AG04450 (cell line): ENCODE results near the gene ANP32B. TPM values are rescaled to one million over a fixed set of nuclear protein-coding genes. Genes with fewer than 3 reads are reported as not detected.

ENCODE experiments used
- CTCF ChIA-PET: fragments of 300-600, 350-600 bp; formaldehyde crosslinking; extraction: SDS; loops from one replicate; lab custom pipeline; 2022; ENCODE audit warnings: antibody characterized with exemption, inconsistent platforms; lab: Charles Lee
- POLR2A ChIA-PET: fragments of 350-600 bp; formaldehyde crosslinking; extraction: SDS; loops from one replicate; lab custom pipeline; 2021; ENCODE audit warnings: antibody characterized with exemption, inconsistent platforms; lab: Yijun Ruan, JAX
- DNase-seq: peaks from one replicate; pipeline ENCODE4 v3.0.0-alpha.2; 2011; ENCODE audit warnings: low read depth, low spot score
- H3K27ac ChIP-seq: one replicate; pipeline ENCODE4 v1.5.1; 2012; ENCODE audit warnings: low read depth, low read length, control low read depth
- H3K27me3 ChIP-seq: one replicate; pipeline ENCODE4 v1.6.0; 2012; ENCODE audit warnings: low read length; ENCODE audit not compliant: control insufficient read depth, insufficient read depth
- H3K4me3 ChIP-seq: 2 replicates; pipeline ENCODE4 v1.5.1; 2011; ENCODE audit warnings: mild to moderate bottlenecking, low read depth, low read length, control low read depth
- H3K9me3 ChIP-seq: 2 replicates; pipeline ENCODE4 v1.5.1; 2012; ENCODE audit warnings: low read length; ENCODE audit not compliant: control insufficient read depth, insufficient read depth
- polyA plus RNA-seq: library from polyadenylated mRNA; depleted of rRNA; stranded (reverse); fragments of >200 nt; gene quantifications from 2 replicates; pipeline ENCODE4 v1.2.3, GENCODE V29; 2011
- TF ChIP-seq, protein P1 (sequence below): IDR thresholded peaks from 2 replicates; pipeline ENCODE4 v1.5.1; 2011; ENCODE audit warnings: low read depth, low read length, control low read depth, inconsistent platforms

ANP32B gene
- polyA plus RNA-seq, 1 experiment: 59.0 TPM

DNA sequence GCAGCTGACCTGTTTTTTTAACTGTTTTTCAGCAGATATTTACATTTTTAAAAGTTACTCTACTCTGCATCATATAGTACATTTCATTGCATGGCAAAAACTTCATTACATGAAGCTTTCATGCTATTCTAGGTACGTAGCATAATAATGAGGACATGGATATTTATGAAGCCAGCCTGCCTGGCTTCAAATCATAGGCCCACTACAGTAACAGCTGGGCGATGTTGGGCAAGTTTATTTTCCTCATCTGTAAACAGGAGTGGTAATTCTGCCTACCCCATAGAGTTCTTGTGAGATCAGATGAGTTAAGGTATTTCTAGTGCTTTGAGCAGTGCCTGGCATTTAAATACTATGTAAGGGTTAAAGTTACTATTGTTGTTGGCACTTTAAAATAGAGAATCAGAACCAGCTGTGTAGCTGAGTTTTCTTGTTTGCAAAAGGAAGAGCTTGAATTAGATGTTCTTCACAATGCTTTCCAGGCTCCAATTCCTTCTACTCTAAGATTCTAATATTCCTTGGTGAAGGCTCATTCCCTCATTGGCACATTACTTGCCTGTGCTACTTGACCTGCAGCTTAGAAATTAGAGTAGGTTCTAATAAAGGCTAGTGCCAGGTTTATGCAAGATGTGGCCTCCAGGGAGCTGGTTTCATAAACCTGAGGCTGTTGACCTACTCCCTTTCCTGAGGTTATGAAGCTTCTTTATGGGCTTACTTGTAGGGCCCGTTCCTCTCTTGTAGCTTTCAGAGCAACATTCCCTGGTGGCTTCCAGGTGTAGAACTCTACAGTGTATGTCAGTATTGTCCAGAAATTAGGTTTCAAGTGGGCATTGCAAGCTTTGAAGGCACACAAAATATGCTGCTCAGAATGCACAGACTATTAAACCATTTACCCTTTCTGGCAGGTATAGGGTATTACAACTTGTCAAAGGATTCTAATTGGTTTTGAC lies 14.5 kb downstream of the ANP32B start:
- CTCF ChIA-PET: interaction anchor here (0.5 to 2.0 kb wide), 6 partner anchors 8 to 1680 kb away, joined by 3 to 9 read pairs (median 4); partner anchors contain the start of gene TRMO
- DNase-seq: no peak

DNA sequence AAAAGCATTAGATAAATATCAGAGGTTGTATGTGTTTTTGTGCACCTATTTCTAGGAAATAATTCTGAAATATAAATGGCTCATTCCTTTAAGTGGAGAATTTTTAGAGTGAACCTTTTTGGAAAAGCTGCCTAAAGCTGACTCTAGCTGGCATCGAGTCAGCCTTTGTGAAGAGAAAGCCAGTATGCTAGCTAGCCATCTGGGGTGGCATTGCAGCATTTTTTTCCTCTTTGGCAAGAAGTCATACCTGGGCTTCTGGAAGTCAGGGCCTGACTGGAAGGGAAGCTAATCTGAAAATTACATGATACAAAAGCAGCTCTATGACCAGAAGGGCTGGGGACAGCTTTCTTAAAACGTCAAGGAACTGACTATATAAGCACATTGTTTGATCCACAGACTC lies 19.7 kb downstream of the ANP32B start:
- Histone ChIP-seq H3K27ac (no peak overlapping the region), H3K9me3 (no peaks in the 10 kb centered on the region), H3K27me3 (no peaks in the 10 kb centered on the region), H3K4me3 (no peak overlapping the region)
- ChIA-PET POLR2A (no interaction called here), CTCF (interaction anchor here (0.9 to 2.7 kb wide), 2 partner anchors 32 to 79 kb away, joined by 3 to 10 read pairs; no protein-coding TSS in a partner anchor)
- TF ChIP-seq, protein P1, sequence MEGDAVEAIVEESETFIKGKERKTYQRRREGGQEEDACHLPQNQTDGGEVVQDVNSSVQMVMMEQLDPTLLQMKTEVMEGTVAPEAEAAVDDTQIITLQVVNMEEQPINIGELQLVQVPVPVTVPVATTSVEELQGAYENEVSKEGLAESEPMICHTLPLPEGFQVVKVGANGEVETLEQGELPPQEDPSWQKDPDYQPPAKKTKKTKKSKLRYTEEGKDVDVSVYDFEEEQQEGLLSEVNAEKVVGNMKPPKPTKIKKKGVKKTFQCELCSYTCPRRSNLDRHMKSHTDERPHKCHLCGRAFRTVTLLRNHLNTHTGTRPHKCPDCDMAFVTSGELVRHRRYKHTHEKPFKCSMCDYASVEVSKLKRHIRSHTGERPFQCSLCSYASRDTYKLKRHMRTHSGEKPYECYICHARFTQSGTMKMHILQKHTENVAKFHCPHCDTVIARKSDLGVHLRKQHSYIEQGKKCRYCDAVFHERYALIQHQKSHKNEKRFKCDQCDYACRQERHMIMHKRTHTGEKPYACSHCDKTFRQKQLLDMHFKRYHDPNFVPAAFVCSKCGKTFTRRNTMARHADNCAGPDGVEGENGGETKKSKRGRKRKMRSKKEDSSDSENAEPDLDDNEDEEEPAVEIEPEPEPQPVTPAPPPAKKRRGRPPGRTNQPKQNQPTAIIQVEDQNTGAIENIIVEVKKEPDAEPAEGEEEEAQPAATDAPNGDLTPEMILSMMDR: no peak
- DNase-seq: no peak

More for the DNA sequence above, 14.5 kb downstream of the ANP32B start:
- TF ChIP-seq, protein P1: no peak
- H3K27ac ChIP-seq: no peak overlapping the region
- no peak overlapping the region for H3K4me3 ChIP-seq
- no peaks in the 10 kb centered on the region for H3K9me3 ChIP-seq
- H3K27me3 ChIP-seq: no peaks in the 10 kb centered on the region
- POLR2A ChIA-PET: interaction anchor here (0.6 to 1.2 kb wide), 3 partner anchors 34 to 845 kb away, joined by 3 to 4 read pairs (median 3); no protein-coding TSS in a partner anchor

DNA sequence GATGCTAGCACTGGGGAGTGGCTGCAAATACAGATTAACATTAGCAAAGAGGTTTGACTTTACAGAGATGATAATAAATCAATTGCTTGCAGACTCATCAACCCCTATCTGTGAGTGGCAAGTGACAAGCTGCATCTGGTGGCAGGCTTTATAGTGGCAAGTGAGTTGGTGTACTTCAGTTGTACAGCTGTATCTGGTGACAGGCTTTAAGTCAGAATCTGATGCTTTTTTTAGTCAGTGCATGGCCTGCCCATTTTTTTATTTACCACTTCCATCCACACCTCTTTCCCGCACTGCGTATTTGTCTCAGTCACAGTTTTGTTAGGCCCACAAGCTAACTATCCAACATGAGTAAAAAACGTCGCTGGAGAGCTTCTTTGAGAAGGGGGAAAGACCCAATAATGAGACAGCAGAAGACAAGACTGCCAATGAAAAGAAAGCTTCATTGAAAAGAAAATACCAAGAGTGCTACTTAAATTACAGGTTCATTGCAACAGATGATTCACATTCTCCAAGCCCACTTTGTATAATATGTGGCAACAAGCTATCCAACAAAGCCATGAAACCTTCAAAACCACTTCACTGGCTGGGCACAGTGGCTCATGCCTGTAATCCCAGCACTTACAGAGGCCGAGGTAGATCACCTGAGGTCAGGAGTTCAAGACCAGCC lies 23.1 kb downstream of the ANP32B start:
- no peak overlapping the region for H3K4me3 ChIP-seq
- ChIA-PET CTCF (interaction anchor here (1.2 to 2.4 kb wide), 4 partner anchors 9 to 84 kb away, joined by 3 to 7 read pairs (median 6); no protein-coding TSS in a partner anchor), POLR2A (interaction anchor here (0.5 to 1.4 kb wide), 3 partner anchors 14 to 84 kb away, joined by 3 to 6 read pairs (median 3); no protein-coding TSS in a partner anchor)
- no peaks in the 10 kb centered on the region for H3K27me3 ChIP-seq
- H3K27ac ChIP-seq: no peak overlapping the region
- no peaks in the 10 kb centered on the region for H3K9me3 ChIP-seq
- no peak for DNase-seq
- TF ChIP-seq, protein P1: no peak

DNA sequence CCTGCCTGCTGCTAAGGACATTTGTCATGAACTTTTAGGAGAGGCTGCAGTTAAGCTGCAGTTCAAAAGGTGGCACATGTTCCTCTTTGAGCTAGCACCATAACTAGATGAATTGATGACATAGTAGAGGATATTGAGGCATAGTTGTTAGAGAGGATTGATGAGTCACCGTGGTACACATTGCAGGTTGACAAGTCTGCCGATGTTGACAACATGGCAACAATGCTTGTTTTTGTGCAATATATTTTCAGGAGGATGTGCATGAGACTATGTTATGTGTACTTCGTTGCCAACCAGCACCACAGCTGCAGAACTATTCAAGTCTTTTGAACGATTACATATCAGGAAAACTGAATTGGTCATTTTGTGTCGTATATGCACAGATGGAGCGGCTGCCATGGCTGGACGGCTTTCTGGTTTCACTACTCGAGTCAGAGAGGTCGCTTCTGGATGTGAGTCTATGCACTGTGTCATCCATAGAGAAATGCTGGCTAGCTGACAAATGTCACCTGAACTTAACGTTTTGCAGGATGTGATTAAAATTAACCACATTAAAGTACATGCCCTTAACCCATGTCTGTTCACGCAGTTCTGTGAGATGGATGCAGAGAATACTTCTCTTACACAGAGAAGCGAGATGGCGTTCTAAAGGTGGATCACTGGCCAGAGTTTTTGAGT lies 24.2 kb downstream of the ANP32B start:
- TF ChIP-seq, protein P1: no peak
- Histone ChIP-seq H3K27me3 (no peaks in the 10 kb centered on the region), H3K9me3 (no peaks in the 10 kb centered on the region), H3K4me3 (no peak overlapping the region), H3K27ac (no peak overlapping the region)
- DNase-seq: no peak
- ChIA-PET CTCF (interaction anchor here (1.4 to 1.6 kb wide), 2 partner anchors 27 to 85 kb away, joined by 5 to 7 read pairs; no protein-coding TSS in a partner anchor), POLR2A (interaction anchor here (1.4 kb wide), 1 partner anchor 48 kb away, joined by 3 read pairs; no protein-coding TSS in a partner anchor)
